Right ventricle myocardium inferior (tissue), 1 donor: ENCODE measurements around the gene RGSL1. TPM values are rescaled to one million over a fixed set of nuclear protein-coding genes. Genes with fewer than 3 reads are reported as not detected.
"Not testable (repeated sequence)": the region's sequence is repeated elsewhere in the genome, so short reads cannot be mapped to it uniquely, and the experiment has no call there.

Experiments
- ATAC-seq: fragments of 200-7000 bp; cut with Tn5 transposase; one replicate; pipeline ENCODE4 v1.9.1; 2020; ENCODE audit warnings: mild to moderate bottlenecking, moderate library complexity
- DNase-seq: peaks from one replicate; pipeline ENCODE4 v3.0.0; 2021; ENCODE audit errors: missing footprints
- intact Hi-C: fragments of 100-400 bp; cut with DNase I; formaldehyde crosslinking; loops from one replicate; pipeline ENCODE4 v1.11.0; 2022
- total RNA-seq: library from RNA; stranded (reverse); fragmentation: NEBNext Ultra II Directional; extraction: Animal tissue kit (Norgen Biotek cat#: 25700); gene quantifications from one replicate; pipeline ENCODE4 v1.2.1, GENCODE V29; 2021
- donor health status: DM: no; HTN: yes; CAD: no; lungs with severe emphysema.

Gene RGSL1
- total RNA-seq, 1 donor from 2014 or later: not detected

- intact Hi-C loops: no loop called here
- DNase-seq (no peak), ATAC-seq (no peak)
Observed at GRCh38 chr1:182515556-182515955, 65.6 kb downstream of the RGSL1 start.

GRCh38 chr1:182520736-182521135, 70.8 kb downstream of the RGSL1 start:
- ATAC-seq (no peak), DNase-seq (no peak)
- intact Hi-C loops: no loop called here

- intact Hi-C loops: no loop called here
Observed at GRCh38 chr1:182525342-182525741, 75.4 kb downstream of the RGSL1 start.

GRCh38 chr1:182527680-182528079, 77.7 kb downstream of the RGSL1 start:
- no peak for ATAC-seq
- no peak for DNase-seq
- intact Hi-C loops: no loop called here

More at GRCh38 chr1:182525342-182525741, 75.4 kb downstream of the RGSL1 start:
- DNase-seq: no peak
- no peak for ATAC-seq

- intact Hi-C loops, ATAC-seq, DNase-seq: not testable (repeated sequence)
Observed at GRCh38 chr1:182528206-182528605, 78.3 kb downstream of the RGSL1 start.

- DNase-seq: no peak
Observed at GRCh38 chr1:182533896-182534295, 84.0 kb downstream of the RGSL1 start.

GRCh38 chr1:182549346-182549745, 99.4 kb downstream of the RGSL1 start:
- no peak for ATAC-seq
- DNase-seq: no peak
- intact Hi-C loops: no loop called here

More at GRCh38 chr1:182533896-182534295, 84.0 kb downstream of the RGSL1 start:
- intact Hi-C loops: no loop called here
- ATAC-seq: no peak

GRCh38 chr1:182549811-182550210, 99.9 kb downstream of the RGSL1 start:
- intact Hi-C loops: no loop called here
- ATAC-seq (no peak), DNase-seq (no peak)

- intact Hi-C loops: no loop called here
- DNase-seq (no peak), ATAC-seq (no peak)
Observed at GRCh38 chr1:182552527-182552926, 102.6 kb downstream of the RGSL1 start.

GRCh38 chr1:182555493-182555892, 105.5 kb downstream of the RGSL1 start:
- intact Hi-C loops: no loop called here
- no peak for DNase-seq
- no peak for ATAC-seq

GRCh38 chr1:182556279-182556678, 106.3 kb downstream of the RGSL1 start:
- intact Hi-C loops: no loop called here
- ATAC-seq (no peak), DNase-seq (no peak)

- DNase-seq (no peak), ATAC-seq (no peak)
- intact Hi-C loops: no loop called here
Observed at GRCh38 chr1:182560392-182560984, 110.5 kb downstream of the RGSL1 start.

- no peak for DNase-seq
- intact Hi-C loops: no loop called here
- ATAC-seq: no peak
Observed at GRCh38 chr1:182561456-182561855, 111.5 kb downstream of the RGSL1 start.

- ATAC-seq (no peak), DNase-seq (no peak)
- intact Hi-C loops: no loop called here
Observed at GRCh38 chr1:182563095-182563494, 113.1 kb downstream of the RGSL1 start.

GRCh38 chr1:182564406-182565004, 114.6 kb downstream of the RGSL1 start:
- DNase-seq (no peak), ATAC-seq (no peak)
- intact Hi-C loops: no loop called here

- intact Hi-C loops: no loop called here
- ATAC-seq (no peak), DNase-seq (no peak)
Observed at GRCh38 chr1:182565537-182565936, 115.6 kb downstream of the RGSL1 start.

- no peak for ATAC-seq
- intact Hi-C loops: no loop called here
Observed at GRCh38 chr1:182567629-182568028, 117.7 kb downstream of the RGSL1 start.

GRCh38 chr1:182568647-182569284, 118.8 kb downstream of the RGSL1 start:
- no peak for ATAC-seq
- intact Hi-C loops: no loop called here
- DNase-seq: no peak

More at GRCh38 chr1:182567629-182568028, 117.7 kb downstream of the RGSL1 start:
- no peak for DNase-seq

GRCh38 chr1:182569939-182570610, 120.1 kb downstream of the RGSL1 start:
- no peak for ATAC-seq
- no peak for DNase-seq
- intact Hi-C loops: no loop called here

GRCh38 chr1:182570611-182570970, 120.6 kb downstream of the RGSL1 start:
- intact Hi-C loops: no loop called here
- ATAC-seq (no peak), DNase-seq (no peak)
